Bone marrow (tissue), 2 donors: ENCODE data around the gene TMEM97.
"Not testable (repeated sequence)": the region's sequence is repeated elsewhere in the genome, so short reads cannot be mapped to it uniquely, and the experiment has no call there.

Experiments used
- DNase-seq, 2 donors: peaks; one replicate each; lab custom pipeline; 2025; lab: John Stamatoyannopoulos, UW

Gene TMEM97

DNA sequence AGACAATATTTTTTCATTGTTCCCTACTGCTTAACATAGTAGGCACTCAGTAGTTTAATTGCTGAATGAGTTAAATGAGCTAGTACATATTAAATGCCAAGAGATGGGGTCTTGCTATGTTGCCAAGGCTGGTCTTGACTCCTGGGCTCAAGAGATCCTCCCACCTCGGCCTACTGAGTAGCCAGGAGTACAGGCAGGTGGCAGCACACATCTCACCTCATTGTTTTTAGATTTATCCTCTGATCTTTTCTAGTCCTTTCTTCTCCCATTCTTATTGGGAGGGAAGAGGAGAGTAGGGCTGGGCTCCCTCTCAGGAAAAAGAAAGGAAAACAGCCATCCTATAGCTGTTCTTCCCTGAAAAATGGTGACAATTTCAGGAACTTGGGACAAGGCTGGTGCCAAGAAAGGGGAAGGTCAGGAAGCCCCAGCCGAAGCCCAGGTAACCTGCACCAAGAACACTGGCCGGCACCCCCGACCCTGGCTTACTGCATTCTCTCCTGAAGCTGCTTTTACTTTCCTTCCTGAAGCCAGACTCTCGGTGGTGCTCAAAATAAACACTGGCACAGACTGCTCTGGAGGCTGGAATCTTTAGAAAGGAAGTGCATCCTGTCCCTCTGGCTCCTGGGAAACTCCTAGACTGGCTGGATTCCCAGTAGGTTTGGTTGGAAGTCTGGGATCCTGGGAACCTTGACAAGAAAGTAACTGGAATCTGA is 19.2 kb downstream of the TMEM97 start:
- DNase-seq, result no peak

DNA sequence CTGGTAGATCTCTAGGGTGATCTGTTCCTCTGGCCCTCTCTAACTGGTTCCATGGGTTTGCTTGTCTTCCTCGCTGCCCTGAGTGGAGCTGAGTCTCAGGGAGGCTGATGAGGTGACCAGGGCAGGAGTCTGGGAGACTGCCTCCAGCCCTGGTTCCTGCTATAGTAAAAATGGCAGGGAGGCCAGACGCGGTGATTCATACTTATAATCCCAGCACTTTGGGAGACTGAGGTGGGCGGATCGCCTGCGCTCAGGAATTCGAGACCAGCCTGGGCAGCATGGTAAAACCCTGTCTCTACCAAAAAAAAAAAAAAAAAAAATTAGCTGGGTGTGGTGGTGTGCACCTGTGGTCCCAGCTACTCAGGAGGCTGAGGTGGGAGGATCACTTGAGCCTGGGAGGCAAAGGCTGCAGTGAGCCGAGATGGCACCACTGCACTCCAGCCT is 19.8 kb downstream of the TMEM97 start:
- DNase-seq, result not testable (repeated sequence)

DNA sequence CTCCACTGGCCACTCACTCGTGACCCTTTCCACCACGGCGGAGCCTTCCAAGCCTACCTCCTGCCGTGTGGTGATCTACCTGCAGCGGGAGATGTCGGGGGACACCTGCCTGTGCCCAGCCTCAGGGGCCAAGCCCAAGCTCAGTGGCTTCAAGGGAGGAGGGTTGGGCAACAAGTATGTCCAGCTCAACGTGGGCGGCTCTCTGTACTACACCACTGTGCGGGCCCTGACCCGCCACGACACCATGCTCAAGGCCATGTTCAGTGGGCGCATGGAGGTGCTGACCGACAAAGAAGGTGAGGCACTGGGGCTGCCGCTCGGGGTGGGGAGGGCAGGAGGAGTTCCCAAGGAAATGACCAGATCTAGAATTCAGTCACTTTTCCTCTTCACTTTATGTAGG is 20.4 kb downstream of the TMEM97 start:
- no peak for DNase-seq

DNA sequence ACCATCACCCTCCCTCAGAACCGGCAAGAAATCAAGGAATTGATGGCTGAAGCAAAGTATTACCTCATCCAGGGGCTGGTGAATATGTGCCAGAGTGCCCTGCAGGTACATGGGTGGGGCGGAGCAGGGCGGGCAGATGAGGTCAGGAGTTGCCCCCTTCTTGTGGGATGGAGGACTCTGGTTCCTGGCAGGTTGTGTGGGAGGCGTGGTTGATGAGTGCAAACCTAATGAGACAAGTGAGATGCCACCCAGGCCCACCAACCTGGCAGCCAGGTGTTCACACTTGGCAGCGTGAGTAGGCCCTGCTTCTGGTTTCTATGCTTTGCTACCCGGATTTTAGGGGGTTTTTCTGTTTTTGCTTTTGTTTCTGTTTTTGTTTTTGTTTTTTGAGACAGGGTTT is 21.4 kb downstream of the TMEM97 start:
- no peak for DNase-seq

DNA sequence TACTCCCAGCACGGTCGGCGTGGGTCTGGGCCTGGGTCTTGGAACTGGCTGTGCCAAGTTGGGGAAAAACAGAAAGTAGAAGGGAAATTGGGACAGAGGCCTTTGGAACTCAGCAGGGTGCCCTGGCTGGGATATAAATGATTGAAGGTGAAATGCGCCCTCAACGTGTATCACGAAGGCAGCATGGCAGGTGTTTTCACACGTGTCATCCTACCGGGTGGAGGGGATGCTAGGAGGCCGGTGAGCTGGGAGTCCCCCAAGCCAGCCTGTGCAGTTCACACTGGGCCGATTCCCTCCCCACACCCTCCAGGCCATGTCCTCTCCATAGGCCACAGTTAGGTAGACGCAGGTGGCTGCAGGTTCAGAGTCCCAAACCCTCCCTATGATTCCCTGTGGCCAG is 22.5 kb downstream of the TMEM97 start:
- no peak for DNase-seq

DNA sequence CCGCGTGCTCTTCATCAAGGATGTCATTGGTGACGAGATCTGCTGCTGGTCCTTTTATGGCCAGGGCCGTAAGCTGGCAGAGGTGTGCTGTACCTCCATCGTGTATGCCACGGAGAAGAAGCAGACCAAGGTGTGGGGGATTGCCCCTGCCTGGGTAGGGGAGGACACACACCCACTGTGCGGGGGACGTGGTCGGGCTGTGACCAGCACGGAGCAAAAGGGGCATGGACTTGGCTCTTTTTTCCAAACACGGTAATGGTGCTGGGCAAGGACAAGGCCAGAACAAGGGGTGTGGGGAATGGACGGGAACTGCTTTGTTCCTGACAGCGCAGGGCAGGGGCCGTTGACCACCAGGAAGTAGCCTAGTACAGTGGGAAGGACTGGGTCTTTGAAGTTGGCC is 23.3 kb downstream of the TMEM97 start:
- DNase-seq, result no peak

DNA sequence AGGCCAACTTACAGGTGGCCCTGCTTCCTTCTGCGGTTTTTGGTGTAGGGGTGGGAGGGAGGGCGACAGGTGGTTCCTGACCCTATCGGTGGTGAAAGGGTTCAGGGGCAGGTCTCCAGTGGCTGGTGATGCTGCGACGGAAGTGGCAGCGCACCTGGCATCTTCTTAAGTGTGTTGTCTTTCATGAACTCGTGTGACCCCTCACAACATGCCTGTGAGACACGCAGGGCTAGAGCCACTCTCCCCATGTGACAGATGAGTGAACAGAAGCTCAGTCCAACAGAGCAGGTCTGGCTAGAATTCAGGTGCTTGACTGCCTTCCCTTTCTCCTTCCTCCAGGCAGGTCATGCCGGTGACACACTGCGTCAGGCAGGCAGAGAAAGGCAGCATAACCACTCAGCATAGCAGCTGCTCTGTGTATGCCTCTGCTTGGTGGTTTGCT is 24.5 kb downstream of the TMEM97 start:
- DNase-seq, result no peak

DNA sequence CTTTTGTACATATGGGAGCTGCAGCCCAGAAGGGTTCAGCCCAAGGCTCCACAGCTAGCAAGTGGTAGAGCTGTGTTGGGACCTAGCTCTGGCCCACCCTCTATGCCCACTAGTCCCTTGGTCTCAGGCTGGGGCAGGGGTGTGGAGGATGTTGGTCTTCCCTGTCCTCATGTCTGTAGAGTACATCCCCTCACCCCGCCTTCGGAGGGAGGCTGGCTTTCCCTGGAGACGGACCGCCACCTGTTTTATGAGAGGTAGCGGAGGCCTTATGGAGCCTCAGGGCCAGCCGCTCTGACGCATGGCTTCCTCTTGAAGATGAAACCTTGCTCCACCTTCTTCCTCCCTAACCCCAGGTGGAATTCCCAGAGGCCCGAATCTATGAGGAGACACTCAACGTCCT is 25.0 kb downstream of the TMEM97 start:
- DNase-seq, result no peak

DNA sequence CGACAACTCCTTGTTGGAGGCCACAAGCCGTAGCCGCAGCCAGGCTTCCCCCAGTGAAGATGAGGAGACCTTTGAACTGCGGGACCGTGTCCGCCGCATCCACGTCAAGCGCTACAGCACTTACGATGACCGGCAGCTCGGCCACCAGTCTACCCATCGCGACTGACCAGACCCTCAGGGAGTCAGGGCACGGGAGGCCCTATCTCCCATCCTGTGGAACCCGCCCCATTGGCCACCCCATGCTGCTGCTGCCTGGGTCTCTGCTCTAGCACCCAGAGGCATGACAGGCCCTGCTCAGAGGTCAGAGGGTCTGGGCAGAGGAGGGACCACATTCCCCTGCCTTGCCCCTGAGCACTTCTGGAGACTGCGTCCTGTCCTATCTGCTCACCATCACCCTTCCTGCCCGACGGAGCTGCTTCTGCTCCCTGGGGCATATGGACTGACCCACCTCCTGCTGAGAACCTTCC is 25.5 kb downstream of the TMEM97 start:
- DNase-seq, result no peak

DNA sequence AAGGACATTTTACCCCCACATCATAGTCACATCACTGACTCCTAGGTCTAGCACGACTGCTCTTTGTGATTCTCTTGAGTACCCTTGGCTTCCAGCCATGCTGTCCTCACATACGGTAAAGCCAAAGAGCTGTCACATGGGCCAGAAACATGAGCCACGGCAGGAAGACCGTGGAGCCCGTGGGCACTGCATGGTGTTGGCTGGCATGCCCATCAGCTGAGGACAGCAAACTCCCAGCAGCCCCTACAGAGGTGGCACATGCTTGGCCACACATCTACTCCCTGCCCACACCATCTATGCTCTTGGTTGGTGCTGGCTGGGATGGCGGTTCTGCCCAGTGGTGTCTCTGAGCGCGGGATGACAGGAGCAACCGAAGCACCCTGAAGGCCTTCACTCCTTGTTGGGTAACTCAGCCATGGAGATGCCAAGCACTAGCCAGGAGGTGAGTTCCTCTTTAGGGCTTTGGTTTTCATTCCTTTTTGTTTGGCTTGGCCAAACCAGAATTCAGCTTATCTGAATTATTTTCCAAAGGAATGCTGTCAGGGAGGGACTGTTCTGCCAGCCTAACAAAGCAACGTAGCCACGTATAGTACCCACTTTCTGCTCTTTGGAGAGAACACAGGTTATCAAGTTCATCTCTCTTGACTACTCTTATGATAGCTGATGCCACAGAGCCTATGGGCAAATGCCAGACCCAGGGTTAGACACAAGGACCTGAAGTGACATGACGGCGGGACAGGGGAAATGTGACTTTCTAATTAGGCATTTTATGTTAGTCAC is 26.6 kb downstream of the TMEM97 start:
- no peak for DNase-seq

DNA sequence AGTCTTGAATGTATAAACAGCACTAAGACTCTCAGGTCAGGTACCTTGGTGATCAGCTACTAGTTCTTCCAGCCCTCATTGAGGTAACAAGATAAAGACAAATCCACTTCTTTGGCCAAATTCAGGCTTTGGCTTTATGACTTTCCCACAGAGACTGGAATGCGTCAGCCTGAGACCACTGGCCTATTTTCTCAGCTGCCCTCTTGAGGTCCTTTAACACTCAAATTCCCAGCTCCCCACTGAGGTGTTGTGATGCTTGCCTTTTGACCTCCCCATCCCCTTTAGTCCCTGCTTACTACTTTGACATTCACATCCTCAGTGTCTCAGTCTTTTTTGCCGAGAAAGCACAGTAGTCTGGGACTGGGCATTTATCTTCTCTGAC is 27.2 kb downstream of the TMEM97 start:
- DNase-seq, result no peak

DNA sequence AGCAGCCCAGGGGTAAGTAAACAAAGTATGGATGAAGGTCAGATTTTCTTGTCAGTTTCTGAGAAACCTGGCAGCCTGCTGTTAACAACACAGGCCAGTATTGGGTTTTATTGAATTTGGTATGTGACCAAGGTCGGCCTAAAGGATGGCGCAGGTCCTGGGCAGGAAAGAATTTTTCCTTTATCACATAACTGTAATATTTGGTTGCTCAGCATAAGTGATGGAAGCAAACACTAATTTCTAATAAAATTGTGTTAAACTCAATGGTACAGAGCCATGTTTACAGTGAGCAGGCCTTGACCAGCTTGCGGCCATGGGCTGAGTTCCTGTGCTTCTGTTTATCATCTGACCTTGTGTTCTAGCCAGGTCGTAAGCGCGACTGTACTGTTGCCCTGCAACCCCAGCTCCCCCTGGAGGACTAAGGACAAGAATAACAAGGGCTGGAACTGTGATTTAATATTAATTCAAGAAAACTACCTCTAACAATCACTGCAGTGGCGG is 27.8 kb downstream of the TMEM97 start:
- DNase-seq, result no peak

DNA sequence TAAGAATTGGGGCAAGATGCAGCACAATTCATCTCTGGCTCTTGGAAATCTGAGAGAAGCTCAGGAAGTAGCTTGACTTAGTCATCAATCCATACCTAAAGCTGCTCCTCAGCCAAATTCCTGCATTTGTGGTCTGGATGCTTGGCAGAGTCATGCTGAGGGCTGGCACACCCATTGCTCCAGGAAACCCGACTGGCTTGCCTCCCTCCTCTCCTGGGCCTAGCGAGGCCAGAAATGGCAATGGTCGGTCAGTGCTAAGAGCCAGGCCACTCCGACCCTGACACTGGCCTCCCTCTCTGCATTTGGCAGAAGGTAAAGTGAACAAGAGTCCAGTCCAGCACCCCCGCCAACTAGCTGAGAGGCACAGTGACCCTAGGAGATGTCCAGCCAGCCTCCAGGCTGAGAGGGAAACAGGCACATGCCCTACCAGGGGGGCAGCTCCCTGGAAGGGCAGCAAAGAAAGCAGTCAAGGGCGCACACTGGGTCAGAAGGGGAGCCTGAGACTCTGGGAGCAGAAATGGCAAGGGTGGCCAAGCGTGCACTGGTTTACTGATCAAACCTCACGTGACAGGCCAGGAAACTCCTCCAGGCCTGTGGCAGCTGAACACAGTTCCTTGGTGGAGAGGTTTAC is 28.4 kb downstream of the TMEM97 start:
- no peak for DNase-seq

DNA sequence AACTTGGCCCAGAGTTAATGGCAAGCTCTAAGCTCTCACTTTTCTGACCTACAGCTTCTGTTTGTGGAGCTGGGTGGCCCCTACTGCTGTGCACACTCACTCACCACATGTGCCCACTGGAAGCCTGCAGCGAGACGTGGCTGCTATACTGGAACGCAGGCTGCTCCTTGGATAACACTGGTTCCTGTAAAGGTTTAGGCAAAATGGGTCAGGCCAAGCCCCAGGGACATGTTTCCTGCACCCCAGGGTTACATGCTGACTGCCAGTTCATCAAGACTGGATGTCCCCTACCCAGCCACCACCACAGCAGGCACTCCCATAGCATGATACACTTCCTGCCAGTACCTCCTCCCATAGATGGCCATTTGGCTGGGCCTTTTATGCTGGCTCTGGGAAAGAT is 30.0 kb downstream of the TMEM97 start:
- no peak for DNase-seq

DNA sequence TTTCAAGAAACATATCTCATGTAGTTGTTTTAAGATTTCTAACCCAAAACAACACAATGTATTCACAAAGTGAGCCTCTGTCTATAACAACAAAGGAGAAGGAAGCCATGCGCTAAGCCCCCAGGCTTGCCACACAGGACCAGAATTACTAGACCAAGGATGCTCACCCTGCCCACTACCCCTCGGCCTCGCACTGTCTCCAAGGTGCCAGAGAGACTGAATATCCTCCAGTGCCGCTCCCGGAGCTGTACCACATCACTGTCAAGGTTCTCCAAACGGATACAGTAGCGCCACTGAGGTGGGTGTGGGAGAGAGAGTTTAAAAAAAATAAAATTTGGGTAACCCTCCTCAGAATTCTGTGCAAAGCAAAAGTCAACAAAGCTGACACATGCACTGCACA is 31.3 kb downstream of the TMEM97 start:
- no peak for DNase-seq

DNA sequence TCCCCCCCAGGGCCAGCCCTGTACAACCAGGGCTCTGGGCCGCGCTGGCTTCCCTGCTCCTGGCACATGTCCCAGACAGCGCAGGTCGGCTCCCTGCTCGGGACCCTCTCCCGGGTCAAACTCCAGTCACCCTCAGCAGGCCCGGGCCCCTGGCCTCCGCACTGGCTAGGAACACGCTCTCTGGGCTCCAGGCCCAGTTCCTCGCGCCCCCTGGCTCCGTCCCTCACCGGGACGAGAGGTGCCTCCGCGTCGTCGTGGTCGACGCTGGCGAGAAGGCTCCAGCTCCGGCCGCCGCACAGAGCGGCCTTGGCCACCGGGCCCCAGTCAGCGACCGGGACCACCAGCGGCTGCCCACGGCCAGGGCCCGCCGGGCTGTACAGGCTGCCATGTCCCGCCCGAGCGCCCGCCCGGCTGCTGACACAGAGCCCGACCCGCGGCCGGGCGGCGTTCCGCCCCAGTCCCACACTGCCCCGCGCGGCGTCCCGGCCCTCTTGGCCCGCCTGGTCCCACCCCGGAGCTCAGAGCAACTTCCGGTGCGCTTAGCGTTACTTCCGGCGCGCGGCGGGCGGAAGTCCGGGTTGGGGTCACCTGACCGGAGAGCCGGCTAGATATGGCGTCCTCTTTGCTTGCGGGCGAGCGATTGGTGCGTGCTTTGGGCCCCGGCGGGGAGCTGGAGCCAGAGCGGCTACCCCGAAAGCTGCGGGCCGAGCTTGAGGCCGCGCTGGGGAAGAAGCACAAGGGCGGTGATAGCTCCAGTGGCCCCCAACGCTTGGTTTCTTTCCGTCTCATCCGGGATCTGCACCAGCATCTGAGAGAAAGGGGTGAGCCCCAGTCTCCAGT is 38.3 kb downstream of the TMEM97 start, which contains the start of gene POLDIP2:
Gene POLDIP2 (minus strand): TSS at position 467 of the 840 bp plus-strand sequence. CDS start 79 bp downstream, at position 388.
- DNase-seq, result peak; percentile 80 to 88

DNA sequence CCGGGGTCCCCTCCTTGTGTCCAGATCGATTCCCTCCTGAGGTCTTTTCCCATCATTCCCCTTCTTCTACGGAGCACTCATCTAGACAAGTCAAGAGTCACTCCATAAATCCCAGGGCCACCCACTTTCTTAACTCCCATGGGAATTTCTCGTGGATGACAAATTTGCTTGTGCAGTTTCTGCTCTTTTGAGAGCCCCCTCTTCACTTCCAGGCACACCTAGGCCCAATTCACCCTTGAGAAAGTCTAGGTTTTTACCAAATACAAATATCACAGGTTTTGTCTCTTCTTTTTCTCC is 38.8 kb downstream of the TMEM97 start:
- DNase-seq, result no peak

DNA sequence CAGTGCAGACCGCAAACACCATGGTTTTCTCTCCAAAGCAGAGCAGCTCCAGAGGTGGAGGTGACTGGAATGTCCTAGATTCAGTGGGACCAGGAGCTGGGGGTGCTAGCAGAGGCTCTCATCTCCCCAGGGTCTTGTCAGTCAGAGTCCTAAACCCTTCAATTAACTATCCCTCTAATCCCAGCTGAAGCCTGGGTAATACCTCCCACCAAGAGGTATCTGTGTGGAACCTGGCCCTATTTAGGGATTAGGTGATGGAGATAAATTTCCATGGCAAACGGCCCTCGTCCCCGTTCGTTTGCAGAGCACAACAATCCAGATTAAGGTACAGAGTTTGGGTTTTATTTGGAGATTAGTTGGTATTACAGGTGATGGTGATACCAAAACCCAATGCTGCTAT is 44.2 kb downstream of the TMEM97 start:
- no peak for DNase-seq

DNA sequence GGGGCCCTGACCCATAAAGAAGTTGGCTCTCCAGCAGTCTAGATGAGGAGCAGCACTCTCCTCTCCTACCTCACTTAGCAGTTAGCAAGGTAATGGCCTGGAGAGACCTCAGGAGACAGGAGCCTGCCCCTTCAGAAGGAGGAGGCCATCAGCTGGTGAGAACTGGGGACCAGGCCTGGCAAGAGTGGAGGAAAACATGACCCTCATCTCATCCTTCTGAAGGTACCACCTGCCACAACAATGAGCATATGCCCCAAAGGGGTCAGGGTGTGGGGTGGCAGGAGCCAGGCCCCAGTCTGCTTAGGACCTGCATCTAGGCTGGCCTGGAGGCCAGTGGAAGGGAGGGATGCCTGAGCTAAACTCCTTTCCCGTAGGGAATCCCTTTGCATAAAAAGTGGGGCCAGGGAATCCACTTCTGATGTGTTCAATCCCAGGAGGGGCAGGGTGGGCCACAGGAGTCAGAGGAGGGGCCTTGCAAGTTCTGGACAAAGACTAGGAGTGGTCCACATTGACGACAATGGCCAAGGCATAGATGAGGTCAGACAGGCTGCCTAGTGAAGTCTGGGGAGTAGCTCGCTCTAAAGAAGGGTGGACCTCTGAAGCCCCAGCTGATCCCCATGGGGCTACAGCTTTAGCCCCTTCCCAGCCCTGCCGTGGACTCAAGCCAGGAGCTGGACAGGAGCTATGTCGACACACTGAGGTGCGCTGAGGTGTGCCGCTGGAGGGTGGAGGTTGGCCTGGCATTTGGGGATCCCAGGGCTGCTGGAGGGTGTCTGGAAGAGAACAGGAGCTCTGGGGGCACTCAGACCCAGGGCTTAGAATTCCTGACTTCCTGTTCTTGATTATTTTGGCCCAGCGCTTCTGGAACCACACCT is 45.0 kb downstream of the TMEM97 start:
- no peak for DNase-seq

DNA sequence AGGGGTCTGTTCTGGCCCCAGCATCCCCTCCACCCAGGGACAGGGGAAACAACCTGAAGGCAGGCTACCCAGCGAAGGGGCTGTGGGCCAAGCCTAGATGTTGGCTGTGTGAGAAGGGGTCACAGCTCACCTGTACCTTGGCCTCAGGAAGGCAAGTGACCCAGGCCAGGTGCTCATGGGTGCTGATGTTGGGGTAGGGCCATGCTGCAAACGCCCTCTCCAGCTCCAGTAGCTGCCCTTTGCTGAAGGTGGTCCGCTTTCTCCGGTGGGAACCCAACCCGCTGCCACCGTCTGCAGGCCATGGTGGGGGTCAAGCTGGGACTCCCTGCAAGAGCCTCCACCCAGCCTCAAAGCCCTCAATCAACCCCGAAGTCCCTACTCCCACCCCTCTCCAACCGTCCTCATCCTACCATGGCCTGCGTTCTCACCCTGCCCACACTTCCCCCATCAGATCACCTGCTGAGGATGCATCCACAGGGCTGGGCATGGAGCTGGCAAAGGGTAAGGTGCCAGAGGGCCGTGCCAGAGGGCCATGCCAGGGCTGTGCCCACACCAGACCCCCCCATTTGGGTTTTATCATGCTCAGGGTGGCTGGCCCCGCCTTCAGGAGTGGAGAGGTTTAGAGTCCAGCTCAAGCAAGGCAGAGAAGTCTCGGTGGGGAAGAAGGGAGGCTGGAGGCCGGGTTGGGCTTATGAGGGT is 45.8 kb downstream of the TMEM97 start, which contains the start of gene SEBOX:
Gene SEBOX (minus strand): TSS at position 535 of the 699 bp plus-strand sequence. CDS start 48 bp downstream, at position 487.
- DNase-seq, result no peak
